Measurements from ENCODE around the gene AK5.
"Not testable (repeated sequence)": the region's sequence is repeated elsewhere in the genome, so short reads cannot be mapped to it uniquely, and the experiment has no call there.

Gene AK5

DNA sequence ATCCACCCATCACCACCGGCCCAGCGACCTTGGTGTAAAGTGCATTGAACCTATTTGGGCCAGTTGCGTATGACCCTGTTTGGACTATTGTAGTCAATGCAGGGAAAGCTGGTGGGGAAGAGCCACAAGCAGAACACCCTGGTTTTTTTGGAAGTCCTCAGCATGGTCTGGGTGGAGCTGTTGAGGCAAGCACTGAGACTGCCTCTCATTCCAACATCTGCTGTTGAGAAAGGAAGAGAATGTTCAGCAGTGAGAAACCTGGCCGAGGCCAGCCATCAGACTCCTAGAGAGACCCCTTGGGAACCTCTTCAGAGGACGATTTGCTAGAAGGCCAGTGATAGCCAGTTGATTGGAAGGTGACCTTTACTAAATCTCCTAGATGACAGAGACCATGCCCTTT lies 217.6 kb downstream of the AK5 start:
- DNase-seq (ENCODE audit: low read depth in 2 of 2): no peak

DNA sequence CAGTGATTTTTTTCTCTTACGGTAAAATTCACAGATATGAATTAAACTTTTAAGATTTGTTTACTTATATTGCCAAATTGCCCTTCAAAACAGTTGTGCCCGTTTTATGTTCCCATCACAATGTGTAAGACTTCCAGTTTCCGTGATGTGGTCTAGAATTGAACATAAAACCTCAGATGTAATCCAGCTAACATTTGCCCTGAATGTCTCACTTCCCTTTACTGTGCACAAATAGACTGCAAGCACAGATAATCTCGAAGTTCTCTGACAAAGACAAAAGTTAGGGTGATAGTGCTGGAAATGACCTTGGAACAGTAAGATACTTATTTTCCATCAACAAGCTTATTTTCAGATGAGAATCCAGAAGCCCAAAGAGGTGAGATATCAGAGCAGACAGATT lies 223.2 kb downstream of the AK5 start:
- DNase-seq (ENCODE audit: low read depth in 2 of 2): no peak

DNA sequence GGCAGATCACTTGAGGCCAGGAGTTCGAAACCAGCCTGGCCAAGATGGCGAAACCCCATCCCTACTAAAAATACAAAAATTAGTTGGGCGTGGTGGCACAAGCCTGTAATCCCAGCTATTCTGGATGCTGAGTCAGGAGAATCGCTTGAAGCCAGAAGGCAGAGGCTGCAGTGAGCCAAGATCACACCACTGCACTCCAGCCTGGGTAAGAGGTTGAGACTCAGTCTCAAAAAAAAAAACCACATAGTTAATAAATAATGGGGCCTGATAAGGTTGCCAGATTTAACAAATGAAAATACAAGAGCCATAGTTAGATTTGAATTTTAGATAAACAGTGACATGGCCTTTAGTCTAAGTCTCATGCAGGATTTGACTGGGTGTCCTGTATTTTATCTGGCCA lies 225.0 kb downstream of the AK5 start:
- no peak for DNase-seq (ENCODE audit: low read depth in 2 of 2)

DNA sequence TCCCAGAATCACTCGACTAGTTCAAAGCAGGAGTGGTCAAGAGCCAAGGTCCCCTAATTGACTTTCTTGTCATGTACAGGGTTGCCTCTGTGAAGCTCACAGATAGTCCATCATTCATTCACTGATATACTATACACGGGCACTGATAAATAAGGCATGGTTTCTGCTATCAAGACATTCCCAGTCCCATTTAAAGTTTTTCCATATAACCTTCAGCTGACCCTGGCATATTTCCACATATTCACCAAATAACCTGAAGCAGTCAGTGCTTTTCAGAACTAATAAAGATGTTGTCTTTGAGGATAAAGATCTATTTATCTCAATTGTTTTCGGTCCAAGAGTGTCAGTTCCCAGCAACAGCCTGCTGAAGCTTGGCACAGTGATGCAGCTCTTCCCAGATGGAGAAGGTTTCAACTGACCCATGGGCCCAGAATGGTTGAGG lies 227.3 kb downstream of the AK5 start:
- DNase-seq (ENCODE audit: low read depth in 2 of 2): no peak

DNA sequence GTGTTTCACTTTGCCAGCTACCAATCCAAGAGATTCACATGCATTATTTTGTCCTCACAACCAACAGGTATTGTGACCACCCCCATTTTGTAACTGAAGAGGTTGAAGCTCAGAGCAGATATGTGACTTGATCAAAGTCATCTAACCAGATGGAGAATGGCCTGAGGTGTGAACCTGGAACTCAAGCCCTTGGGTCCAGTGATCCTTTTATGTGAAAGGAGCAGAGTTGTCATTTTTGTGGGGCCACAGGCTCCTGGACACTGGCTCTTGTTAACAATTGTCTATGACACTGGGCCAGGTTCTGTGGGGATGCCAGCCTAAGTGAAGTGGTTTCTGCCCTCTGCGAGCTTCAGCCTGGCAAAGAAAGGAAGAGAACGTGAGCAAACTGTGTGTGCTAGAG lies 228.1 kb downstream of the AK5 start:
- no peak for DNase-seq (ENCODE audit: low read depth in 2 of 2)

DNA sequence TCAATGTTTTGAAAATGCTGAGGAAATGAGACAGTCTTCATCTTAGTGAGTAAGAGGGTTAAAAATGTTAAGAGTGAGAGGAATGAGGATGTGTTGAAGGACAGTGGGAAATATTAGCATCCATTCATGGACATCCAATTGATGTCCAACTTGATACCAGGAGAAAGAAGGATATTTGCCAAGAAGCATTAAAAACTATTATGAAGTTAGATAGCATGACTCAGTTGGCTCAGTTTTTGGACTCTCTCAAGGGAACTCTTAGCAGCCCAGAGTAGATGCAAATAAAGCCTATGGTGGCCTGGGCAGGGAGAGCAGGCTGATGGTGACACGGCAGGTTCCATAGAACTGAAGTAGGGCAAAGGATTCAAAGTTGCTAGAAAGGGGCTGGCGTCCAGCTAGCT lies 229.6 kb downstream of the AK5 start:
- DNase-seq (ENCODE audit: low read depth in 2 of 2): no peak

DNA sequence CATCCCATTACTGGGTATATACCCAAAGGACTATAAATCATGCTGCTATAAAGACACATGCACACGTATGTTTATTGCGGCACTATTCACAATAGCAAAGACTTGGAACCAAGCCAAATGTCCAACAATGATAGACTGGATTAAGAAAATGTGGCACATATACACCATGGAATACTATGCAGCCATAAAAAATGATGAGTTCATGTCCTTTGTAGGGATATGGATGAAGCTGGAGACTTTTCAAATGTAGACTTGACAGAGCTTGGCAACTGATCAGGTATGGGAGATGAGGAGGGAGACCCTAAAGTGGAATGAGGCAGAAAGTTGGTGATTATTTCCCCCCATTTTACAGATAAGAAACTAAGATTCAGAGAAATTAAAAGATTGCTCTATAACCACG lies 230.8 kb downstream of the AK5 start:
- not testable (repeated sequence) for DNase-seq (ENCODE audit: low read depth in 2 of 2)

DNA sequence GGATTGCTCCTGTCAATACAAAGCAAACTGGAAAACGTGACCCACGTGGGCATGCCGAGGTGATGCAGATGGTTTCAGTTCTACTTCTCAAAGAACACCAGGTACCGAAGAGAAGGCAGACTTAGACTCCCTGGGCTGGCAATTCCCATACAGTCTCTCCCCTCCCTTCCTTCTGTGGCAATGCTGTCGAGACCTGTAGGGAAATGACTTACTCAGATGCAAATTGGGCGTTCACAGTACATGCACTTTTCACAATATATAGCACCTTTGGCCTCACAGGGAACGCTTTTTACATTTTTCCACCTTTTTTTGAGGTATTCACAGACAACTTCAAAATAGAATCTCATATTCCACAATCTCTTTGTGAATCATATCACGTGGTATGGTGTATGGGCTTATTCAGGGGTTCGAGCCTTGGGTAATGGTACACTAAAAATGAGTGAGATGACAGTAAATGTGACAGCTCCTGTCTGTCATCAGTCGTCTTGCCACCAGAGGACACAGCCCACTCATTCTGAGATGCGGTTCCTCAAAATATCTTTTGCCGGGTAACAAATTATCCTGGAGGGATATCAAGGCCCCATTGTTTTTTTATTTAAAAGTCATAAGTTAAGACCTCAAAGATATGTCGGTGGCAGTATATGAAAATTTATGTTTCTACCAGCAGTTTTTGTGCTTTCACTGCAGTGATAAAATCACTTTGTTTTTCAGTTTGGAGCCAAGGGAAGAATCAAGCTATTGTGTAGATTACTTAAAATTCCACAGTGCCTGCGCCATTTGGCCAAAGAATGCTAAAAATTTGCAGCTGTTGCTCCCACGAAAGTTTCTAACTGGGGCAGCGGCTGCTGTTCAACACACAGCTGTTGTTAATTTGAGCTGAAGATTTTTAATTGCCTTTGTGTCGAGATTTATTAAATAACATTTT lies 232.3 kb downstream of the AK5 start:
- DNase-seq (ENCODE audit: low read depth in 2 of 2): no peak

DNA sequence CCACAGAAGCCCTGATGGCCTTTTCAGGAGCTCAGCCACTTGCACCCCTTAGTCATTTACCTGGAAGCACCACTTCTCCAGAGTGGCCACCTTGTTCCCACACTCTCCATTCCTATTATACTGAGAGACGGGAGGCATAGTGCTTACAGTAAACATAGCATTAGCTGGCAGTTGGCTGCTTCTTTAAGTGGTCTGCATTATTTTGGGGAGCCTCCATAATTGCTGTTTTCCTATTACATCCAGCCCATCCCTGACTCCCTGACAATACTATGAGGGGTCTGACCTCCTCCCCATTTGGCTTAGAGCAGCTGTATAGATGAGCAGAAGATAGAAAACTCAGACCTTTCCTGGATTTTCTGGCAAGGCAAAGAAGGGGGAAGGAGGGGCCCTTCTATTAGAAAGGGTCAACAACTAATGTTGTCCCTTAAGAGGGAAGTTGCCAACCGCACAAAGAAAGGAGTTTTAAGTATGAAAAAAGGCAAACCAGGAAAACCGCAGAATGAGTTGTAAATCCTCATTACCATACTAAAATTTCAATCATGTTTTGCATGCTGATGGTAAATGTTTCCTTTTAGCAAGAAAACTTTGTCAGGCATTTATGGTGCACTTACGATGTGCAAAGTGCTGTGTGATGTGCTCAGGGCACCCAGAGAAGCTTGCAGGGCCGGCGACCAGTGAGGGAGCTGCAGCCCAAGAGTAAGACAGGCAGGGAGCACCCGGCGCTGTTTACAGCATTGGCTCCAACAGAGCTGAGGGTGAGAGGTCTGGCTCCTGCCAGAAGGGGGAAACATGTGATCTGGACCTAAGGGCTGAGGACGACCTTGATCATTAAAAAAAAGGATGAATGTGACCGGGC lies 233.3 kb downstream of the AK5 start:
- DNase-seq (ENCODE audit: low read depth in 2 of 2): no peak

DNA sequence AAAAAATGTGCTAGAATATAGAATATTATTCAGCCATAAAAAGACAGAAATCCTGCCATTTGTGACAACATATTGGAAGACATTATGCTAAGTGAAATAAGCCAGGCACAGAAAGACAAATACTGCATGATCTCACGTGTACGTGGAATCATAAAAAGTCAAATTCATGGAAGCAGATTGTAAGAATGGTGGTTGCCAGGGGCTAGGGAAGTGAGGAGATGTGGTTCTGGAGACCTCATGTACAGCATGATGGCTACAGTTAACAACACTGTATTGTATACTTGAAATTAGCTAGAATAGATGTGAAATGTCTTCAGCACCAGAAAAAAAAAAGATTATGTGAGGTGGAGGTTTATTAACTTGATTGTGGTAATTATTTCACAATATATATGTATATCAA lies 234.3 kb downstream of the AK5 start:
- DNase-seq (ENCODE audit: low read depth in 2 of 2): no peak

DNA sequence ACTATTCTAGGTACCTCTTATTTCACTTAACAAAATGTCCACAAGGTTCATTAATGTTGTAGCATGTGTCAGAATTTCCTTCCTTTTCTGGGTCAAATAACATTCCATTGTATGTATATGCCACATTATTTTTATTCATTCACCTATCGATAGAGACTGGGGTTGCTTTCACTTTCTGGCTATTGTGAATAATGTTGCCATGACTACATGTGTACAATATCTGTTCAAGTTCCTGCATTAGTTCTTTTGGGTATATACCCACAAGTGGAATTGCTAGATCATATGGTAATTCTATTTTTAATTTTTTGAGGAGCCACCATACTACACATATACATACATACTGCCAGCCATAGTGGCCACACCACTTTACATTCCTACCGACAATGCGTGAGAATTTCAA lies 242.2 kb downstream of the AK5 start:
- no peak for DNase-seq (ENCODE audit: low read depth in 2 of 2)

DNA sequence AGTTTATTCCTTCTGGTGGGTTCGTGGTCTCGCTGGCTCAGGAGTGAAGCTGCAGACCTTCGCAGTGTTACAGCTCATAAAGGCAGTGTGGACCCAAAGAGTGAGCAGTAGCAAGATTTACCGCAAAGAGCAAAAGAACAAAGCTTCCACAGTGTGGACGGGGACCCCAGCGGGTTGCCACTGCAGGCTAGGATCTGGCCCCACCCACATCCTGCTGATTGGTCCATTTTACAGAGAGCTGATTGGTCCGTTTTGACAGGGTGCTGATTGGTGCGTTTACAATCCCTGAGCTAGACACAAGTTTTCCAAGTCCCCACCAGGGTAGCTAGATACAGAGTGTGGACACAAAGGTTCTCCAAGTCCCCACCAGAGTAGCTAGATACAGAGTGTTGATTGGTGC lies 249.3 kb downstream of the AK5 start:
- not testable (repeated sequence) for DNase-seq (ENCODE audit: low read depth in 2 of 2)

DNA sequence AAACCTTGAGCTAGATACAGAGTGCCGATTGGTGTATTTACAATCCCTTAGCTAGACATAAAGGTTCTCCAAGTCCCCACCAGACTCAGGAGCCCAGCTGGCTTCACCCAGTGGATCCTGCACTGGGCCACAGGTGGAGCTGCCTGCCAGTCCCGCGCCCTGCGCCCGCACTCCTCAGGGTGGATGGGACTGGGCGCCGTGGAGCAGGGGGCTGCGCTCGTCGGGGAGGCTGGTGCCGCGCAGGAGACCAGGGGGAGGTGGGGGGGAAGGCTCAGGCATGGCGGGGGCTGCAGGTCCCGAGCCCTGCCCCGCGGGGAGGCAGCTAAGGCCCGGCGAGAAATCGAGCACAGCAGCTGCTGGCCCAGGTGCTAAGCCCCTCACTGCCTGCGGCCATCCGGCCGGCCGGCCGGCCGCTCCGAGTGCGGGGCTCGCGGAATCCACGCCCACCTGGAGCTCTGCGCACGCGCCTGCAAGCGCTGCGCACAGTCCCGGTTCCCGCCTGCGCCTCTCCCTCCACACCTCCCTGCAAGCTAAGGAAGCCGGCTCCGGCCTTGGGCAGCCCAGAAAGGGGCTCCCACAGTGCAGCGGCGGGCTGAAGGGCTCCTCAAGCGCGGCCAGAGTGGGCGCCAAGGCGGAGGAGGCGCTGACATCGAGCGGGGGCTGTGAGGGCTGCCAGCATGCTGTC lies 249.9 kb downstream of the AK5 start:
- not testable (repeated sequence) for DNase-seq (ENCODE audit: low read depth in 2 of 2)

DNA sequence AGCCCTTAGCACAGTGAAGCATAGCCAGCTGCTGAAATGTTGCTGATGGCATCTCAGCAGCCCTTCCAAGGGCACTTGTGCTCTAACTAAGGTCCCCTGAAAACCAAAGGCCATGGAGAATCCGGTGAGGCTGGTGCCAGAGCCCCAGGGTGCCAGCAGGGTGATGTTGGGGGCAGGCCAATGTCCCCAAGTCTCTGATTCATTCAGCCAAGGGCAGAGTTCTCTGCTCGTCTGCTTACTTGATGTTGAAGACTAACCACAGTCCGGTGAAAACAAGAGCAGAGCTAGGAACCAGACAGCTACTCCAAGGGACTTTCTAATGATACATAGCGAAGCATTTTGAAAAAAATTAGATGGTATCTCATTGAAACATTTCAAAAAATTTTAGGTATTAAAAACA lies 250.8 kb downstream of the AK5 start:
- DNase-seq (ENCODE audit: low read depth in 2 of 2): no peak

DNA sequence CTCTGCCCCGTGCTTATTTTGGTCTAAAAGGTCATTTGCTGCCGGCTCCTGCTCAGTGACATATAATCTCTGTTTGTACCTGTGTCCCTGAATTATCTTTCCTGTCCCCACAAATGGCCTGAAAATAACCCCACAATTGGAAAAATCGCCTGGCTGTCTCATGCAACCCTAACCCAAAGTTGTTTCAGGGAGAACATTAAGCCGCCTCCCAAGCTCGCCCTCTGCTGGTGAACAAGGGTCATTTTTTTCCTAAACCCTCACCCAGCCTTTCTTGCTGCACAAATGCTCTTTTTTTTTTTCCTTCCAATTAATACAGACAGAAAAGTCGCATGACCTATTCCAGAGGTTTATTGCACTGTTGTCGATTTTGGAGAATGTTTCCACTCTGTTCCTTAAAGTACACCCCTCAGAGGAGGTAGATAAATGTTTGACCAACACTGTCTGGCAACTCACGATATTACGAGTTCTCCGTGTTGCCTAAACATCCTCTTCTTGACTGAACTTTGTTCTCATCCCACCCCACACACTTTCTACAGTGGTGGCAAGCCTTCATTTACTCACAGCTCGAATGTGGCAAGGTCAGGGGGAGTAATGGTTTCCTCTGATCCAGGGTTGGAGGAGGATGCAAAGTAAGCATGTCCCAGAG lies 252.0 kb downstream of the AK5 start:
- peak; percentile 16 to 27 for DNase-seq (ENCODE audit: low read depth in 2 of 2)

DNA sequence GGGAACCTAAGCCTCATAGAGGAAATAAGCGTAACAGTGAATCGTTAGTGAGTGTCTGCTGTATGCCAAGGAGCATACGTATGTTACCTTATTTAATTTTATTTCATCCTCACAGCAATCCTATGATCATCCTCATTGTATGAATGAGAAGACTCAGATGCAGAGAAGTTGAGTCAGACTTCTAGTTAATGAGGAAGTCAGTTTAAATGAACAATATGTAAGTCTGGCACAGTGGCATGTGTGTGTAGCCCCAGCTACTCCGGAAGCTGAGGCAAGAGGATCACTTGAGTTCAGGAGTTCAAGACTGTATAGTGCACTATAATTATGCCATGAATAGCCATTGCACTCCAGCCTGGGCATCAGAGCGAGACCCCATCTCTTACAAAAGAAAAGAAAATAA lies 252.6 kb downstream of the AK5 start:
- DNase-seq (ENCODE audit: low read depth in 2 of 2): no peak

DNA sequence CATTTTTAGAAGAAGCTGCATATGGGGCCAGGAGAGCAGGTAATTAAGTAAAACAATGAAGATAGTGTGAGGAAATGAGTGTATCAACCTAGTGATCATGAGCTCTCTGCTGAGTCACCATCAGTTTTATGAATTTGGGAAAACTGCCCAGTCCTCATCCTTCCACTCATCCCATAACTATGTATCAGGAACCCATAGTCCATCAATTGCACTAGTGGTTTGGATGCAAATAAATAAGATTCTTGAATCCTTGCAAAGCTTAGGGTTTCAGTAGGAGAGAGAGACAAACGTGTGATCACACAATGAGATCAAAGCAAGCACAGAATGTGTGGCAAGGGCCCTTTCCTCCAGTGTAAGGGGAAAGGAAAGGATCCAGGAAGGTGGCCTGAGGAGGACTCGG lies 255.0 kb downstream of the AK5 start:
- no peak for DNase-seq (ENCODE audit: low read depth in 2 of 2)

DNA sequence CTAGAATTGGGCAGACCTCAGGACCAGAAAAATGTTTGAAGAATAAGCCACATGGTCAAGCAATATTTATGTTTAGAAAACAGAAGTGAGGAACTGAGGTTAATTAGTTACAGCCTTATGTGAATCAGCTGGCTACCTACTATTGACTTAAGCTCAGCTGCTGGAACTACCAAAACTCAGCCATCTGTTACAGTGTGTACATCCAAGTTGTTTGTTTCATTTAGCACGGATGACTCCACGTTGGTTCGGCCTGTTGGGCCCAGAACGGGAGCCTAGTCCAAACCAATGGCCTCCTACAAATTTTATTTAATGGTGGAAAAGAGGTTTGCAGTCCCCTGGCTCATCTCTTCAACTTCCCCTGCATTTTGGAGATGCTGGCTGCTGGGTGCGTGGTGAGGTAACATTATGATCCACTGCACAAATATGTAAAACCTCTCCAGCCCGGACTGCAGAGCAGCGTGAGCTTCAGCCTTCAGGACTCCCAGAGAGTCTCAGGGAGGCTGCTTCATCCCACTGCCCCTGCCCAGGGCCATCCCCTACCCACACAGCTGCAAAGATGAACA lies 257.2 kb downstream of the AK5 start:
- no peak for DNase-seq (ENCODE audit: low read depth in 2 of 2)

DNA sequence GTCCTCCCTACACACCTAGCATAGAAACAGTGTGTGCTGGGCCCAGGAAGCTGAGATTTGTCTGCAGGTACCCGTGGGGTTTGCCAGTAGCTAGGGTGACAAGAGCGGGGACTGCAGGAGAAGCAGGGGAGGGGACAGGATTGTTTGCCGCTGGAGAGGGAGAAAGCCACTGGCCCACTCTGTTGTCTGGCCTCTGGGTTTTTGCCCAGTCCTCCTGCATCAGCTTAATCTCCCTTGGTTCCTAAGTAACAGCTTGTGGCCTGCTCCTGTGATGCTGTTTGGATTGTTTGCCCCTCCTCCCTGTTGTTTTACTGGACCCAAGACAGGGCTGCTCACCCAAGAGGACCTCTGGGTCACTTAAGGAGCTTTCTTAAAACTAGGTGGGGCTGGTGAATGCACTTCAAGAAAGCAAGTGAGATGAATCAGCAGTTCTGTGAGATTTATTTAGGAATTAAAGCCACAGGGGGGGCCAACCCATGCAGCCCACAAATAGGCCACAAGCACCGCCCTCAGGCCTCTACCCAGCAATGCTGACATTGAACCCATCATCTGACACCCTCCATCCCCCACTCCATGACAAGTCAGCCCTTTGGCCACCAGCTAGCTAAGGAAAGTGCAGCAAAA lies 257.8 kb downstream of the AK5 start:
- DNase-seq (ENCODE audit: low read depth in 2 of 2): no peak

DNA sequence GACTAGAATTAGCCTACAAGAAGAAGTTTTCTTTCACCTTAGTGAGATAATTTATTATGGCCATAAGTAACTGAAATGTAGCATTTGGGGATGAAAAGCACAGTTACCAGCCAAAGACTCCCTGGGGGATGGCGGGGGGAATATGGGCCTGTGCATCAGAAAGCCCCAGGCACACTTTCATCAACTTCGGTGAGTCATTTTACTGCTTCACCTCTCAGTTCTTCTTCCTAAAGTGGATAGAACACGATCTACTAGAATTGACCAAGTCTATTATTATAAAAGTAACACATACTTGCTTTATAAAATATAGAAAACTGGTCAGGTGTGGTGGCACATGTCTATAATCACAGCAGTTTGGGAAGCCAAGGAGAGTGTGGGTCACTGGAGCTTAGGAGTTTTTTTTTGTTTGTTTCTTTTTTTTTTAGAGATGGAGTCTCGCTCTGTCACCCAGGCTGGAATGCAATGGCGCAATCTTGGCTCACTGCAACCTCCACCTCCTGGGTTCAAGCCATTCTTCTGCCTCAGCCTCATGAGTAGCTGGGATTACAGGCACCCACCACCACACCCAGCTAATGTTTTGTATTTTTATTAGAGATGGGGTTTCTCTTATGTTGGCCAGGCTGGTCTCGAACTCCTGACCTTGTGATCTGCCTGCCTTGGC lies 258.8 kb downstream of the AK5 start:
- DNase-seq (ENCODE audit: low read depth in 2 of 2): no peak
